ENCODE measurements around the gene TMEM51.
A peak's percentile ranks its signal among the peaks of the same experiment; 100 is the strongest.

The TMEM51 gene

DNA sequence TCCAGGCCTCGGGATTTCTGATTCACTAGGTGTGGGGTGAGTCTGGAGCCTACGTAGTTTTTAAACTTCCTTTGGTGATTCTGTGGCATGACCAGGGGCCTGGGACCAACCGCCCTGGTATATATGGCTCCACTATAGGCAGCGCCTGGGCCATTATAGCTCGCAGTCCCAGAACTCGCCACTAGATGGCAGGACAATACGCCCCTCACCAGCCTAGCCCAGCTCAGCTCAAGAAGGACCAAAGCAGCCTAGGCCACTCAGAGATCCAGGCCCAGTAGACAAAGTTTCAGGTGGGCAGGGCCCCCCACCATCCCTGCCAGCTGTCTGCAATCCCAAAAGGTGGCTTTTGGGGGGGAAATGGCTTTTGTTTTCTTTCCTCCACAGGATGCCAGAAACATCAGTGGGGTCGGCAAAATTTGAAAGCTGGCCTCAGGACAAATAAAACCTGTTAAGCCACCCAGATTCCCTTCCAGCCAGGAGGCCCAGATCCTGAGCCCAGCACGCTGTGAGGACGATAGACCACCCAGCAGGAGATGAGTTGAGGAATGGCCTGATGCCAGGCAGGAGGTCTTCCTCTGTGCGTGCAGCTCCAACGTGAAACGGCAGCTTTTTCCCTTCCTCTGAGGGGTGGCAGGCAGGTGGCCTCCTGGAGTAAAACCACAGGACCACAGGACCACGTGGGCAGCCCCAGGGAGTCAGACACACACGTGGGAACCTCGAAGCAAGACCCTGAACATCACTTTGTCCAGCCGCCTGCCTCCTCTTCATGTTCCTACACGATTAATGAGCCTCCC is 24.8 kb upstream of the TMEM51 start:
- Histone ChIP-seq H3K4me2 (ENCODE audit: low read depth, low read length, poor library complexity, severe bottlenecking) (no peak overlapping the region), H3K27ac (ENCODE audit: low read depth, low read length) (no peak overlapping the region), H3K79me2 (ENCODE audit: insufficient read depth, low read length) (no peaks in the 10 kb centered on the region), H3K4me3 (ENCODE audit: insufficient read depth, low read length, poor library complexity, severe bottlenecking) (no peak overlapping the region), H3K9me2 (replicated peaks; ENCODE audit: insufficient read depth, low read length) (no peaks in the 10 kb centered on the region), H2AFZ (ENCODE audit: low read depth, low read length, severe bottlenecking) (no peak overlapping the region), H3K9ac (ENCODE audit: low read length) (no peak overlapping the region), H3F3A (ENCODE audit: insufficient read depth) (no peaks in the 10 kb centered on the region), H4K20me1 (ENCODE audit: low read depth, low read length) (no peaks in the 10 kb centered on the region), H3K9me3 (ENCODE audit: insufficient read depth, low read length) (no peaks in the 10 kb centered on the region), H3K36me3 (ENCODE audit: low read length) (no peaks in the 10 kb centered on the region), H3K27me3 (ENCODE audit: low read length) (no peaks in the 10 kb centered on the region)
- TF ChIP-seq, protein P1, sequence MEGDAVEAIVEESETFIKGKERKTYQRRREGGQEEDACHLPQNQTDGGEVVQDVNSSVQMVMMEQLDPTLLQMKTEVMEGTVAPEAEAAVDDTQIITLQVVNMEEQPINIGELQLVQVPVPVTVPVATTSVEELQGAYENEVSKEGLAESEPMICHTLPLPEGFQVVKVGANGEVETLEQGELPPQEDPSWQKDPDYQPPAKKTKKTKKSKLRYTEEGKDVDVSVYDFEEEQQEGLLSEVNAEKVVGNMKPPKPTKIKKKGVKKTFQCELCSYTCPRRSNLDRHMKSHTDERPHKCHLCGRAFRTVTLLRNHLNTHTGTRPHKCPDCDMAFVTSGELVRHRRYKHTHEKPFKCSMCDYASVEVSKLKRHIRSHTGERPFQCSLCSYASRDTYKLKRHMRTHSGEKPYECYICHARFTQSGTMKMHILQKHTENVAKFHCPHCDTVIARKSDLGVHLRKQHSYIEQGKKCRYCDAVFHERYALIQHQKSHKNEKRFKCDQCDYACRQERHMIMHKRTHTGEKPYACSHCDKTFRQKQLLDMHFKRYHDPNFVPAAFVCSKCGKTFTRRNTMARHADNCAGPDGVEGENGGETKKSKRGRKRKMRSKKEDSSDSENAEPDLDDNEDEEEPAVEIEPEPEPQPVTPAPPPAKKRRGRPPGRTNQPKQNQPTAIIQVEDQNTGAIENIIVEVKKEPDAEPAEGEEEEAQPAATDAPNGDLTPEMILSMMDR (IDR thresholded peaks at IDR 0.05; ENCODE audit: insufficient read depth, low read length, poor library complexity, severe bottlenecking): peak; percentile 87
- TF ChIP-seq EZH2phosphoT487 (conservative IDR thresholded peaks at IDR 0.05; ENCODE audit: low read length): no peak

DNA sequence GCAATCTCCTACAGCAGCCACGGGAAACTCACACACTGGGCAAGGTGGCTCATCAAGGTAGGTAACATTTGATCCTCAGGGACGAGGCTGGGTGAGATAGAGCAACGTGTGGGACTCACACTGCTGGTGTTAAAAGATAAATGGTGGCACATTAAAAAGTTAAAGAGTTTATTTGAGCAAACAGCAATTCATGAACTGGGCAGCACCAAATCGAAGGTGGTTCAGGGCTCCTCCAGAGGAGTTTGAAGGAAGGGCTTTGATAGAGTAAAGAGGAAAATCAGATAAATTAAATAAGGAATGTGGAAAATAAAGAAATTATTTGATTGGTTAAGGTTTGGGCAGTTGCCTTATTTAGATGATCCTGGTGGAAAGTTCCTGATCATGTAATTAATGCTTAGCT is 23.6 kb upstream of the TMEM51 start:
- no peaks in the 10 kb centered on the region for H3K9me3 ChIP-seq (ENCODE audit: insufficient read depth, low read length)
- no peaks in the 10 kb centered on the region for H3F3A ChIP-seq (ENCODE audit: insufficient read depth)
- H3K4me2 ChIP-seq (ENCODE audit: low read depth, low read length, poor library complexity, severe bottlenecking): no peak overlapping the region
- H3K4me3 ChIP-seq (ENCODE audit: insufficient read depth, low read length, poor library complexity, severe bottlenecking): no peak overlapping the region
- no peak overlapping the region for H2AFZ ChIP-seq (ENCODE audit: low read depth, low read length, severe bottlenecking)
- no peaks in the 10 kb centered on the region for H3K79me2 ChIP-seq (ENCODE audit: insufficient read depth, low read length)
- H3K9me2 ChIP-seq (replicated peaks; ENCODE audit: insufficient read depth, low read length): no peaks in the 10 kb centered on the region
- TF ChIP-seq EZH2phosphoT487 (conservative IDR thresholded peaks at IDR 0.05; ENCODE audit: low read length): no peak
- TF ChIP-seq, protein P1 (IDR thresholded peaks at IDR 0.05; ENCODE audit: insufficient read depth, low read length, poor library complexity, severe bottlenecking): no peak
- no peak overlapping the region for H3K27ac ChIP-seq (ENCODE audit: low read depth, low read length)
- H4K20me1 ChIP-seq (ENCODE audit: low read depth, low read length): no peaks in the 10 kb centered on the region
- H3K9ac ChIP-seq (ENCODE audit: low read length): no peak overlapping the region
- H3K36me3 ChIP-seq (ENCODE audit: low read length): no peaks in the 10 kb centered on the region
- no peaks in the 10 kb centered on the region for H3K27me3 ChIP-seq (ENCODE audit: low read length)

DNA sequence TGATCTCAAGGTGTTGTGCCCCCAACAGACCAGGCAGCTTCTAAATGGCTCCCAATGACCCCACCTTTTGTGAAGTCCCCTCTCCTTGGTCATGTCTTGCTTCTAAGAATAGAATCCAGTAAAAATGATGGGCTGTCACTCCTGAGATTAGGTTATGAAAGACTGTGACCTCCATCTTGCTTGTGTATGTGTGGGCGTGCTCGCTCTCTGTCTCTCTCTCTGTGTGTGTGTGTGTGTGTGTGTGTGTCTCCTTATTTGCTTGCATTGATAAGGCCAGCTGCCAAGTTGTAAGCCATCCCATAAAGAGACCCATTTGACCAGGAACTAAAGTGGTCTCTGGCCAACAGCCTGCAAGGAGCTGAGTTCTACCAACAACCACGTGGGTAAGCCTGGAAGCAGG is 22.9 kb upstream of the TMEM51 start:
- H3K79me2 ChIP-seq (ENCODE audit: insufficient read depth, low read length): no peaks in the 10 kb centered on the region
- no peak overlapping the region for H2AFZ ChIP-seq (ENCODE audit: low read depth, low read length, severe bottlenecking)
- no peak overlapping the region for H3K27ac ChIP-seq (ENCODE audit: low read depth, low read length)
- H3K27me3 ChIP-seq (ENCODE audit: low read length): no peaks in the 10 kb centered on the region
- TF ChIP-seq EZH2phosphoT487 (conservative IDR thresholded peaks at IDR 0.05; ENCODE audit: low read length): no peak
- TF ChIP-seq, protein P1 (IDR thresholded peaks at IDR 0.05; ENCODE audit: insufficient read depth, low read length, poor library complexity, severe bottlenecking): no peak
- H3K4me3 ChIP-seq (ENCODE audit: insufficient read depth, low read length, poor library complexity, severe bottlenecking): no peak overlapping the region
- no peaks in the 10 kb centered on the region for H3K9me2 ChIP-seq (replicated peaks; ENCODE audit: insufficient read depth, low read length)
- H4K20me1 ChIP-seq (ENCODE audit: low read depth, low read length): no peaks in the 10 kb centered on the region
- H3K4me2 ChIP-seq (ENCODE audit: low read depth, low read length, poor library complexity, severe bottlenecking): no peak overlapping the region
- no peaks in the 10 kb centered on the region for H3K36me3 ChIP-seq (ENCODE audit: low read length)
- H3K9me3 ChIP-seq (ENCODE audit: insufficient read depth, low read length): no peaks in the 10 kb centered on the region
- H3K9ac ChIP-seq (ENCODE audit: low read length): no peak overlapping the region
- H3F3A ChIP-seq (ENCODE audit: insufficient read depth): no peaks in the 10 kb centered on the region
